Dedifferentiated amniotic fluid mesenchymal stem cell (primary cell): ENCODE results near the gene TICAM1.
A peak's percentile ranks its signal among the peaks of the same experiment; 100 is the strongest.
"Not testable (repeated sequence)": the region's sequence is repeated elsewhere in the genome, so short reads cannot be mapped to it uniquely, and the experiment has no call there.

ENCODE experiments used
- DNase-seq: peaks from one replicate; pipeline ENCODE4 v3.0.0-alpha.2; 2016; ENCODE audit errors: extremely low spot score

TICAM1 gene

GRCh38 chr19:4844348-4845179 is 13.1 kb upstream of the TICAM1 start:
- no peak for DNase-seq

DNA sequence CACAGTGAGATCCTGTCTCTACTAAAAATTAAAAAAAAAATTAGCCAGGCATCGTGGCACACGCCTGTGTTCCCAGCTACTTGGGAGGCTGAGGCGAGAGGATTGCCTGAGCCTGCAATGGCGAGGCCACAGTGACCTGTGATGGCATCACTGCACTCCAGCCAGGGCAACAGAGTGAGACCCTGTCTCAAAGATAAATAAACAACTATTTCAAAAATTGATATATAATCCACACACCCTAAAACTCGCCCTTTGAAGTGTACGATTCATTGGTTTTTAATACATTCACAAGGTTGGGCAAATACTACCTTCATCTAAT is 12.1 kb upstream of the TICAM1 start:
- no peak for DNase-seq

DNA sequence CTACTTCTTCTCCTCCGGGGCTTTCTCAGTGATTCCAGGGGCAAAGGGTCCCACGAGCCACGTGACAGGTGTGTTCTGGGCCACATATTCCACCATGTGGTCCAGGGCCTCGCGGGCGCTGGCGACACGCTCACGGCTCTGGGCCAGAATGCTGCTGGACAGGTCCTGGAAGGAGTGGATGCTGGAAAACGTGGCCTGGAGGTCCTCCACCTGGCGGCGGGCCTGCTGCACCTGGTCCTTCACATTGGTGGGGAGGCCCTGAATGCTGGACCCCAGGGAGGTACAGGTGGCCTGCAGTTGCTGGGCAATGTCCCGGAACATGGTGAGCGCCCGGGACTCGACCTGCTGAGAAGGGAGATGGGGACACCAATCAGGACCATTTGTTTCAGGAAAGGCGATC is 7.7 kb upstream of the TICAM1 start:
- DNase-seq = no peak

DNA sequence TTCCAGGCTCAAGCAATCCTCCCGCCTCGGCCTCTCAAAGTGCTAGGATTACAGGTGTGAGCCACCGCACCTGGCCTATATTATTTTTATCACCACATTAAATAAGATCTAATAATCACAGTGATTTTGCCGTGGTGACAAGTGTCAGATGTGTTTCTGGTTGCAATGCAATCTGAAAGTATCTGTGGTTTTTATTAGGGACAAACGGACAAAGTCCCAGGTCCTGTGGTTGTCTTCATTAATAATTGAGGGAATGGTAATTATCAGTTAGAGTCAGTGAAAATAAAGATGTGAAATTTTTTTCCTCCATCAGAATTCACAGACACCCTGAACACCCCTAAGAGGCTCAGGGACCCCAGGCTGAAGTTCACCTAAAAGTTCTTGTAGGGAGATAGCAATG is 1.3 kb upstream of the TICAM1 start:
- no peak for DNase-seq

GRCh38 chr19:4831979-4832340 is 448 bp upstream of the TICAM1 start:
- DNase-seq = not testable (repeated sequence)

- no peak for DNase-seq
These were observed 695 bp downstream of the TICAM1 start for GRCh38 chr19:4830768-4831265.

GRCh38 chr19:4830332-4830731 is 1.2 kb downstream of the TICAM1 start:
- no peak for DNase-seq

DNA sequence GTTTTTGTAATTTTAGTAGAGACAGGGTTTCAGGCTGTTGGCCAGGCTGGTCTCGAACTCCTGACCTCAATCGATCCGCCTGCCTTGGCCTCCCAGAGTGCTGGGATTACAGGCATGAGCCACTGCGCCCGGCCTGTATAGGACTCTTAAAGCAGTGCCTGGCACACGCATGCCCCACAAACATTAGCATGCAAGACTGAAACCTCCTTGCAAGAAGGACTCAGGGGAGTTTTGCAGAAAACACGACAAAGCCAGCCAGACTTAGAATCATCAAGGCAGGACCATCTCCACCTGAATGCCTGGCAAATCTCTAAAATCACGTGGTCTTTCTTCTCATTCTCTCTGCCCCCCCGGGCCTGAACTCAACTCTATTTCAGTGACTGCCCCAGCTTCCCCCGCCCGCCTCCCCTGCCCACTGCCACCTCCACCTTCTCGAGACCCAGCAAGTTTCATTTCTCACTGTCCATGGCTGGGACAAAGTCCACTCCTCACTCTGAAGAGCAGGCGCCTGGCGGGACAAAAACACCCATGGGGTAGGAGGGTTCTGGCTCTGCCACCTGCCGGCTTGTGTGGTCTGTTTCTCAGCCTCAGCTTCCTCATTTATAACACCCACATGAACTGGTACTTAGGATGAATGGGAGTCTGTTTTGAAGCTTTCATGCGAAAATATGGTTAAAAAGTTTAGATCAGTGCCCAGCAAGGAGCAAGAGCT is 2.4 kb downstream of the TICAM1 start:
- DNase-seq = no peak

- DNase-seq = no peak
These were observed 7.9 kb downstream of the TICAM1 start for GRCh38 chr19:4823577-4823976.

GRCh38 chr19:4822354-4822753 is 9.2 kb downstream of the TICAM1 start:
- DNase-seq = not testable (repeated sequence)

- no peak for DNase-seq
These were observed 10.2 kb downstream of the TICAM1 start for GRCh38 chr19:4821265-4821664.

GRCh38 chr19:4817467-4818277 is 13.8 kb downstream of the TICAM1 start:
- no peak for DNase-seq

GRCh38 chr19:4816950-4817278 is 14.6 kb downstream of the TICAM1 start:
- DNase-seq = no peak

GRCh38 chr19:4816202-4816949 is 15.1 kb downstream of the TICAM1 start:
- no peak for DNase-seq

GRCh38 chr19:4815426-4816201 is 15.9 kb downstream of the TICAM1 start:
- peak; percentile 89 for DNase-seq

- DNase-seq = peak; percentile 29
These were observed 16.7 kb downstream of the TICAM1 start for GRCh38 chr19:4814625-4815425.

- no peak for DNase-seq
These were observed 20.0 kb downstream of the TICAM1 start for GRCh38 chr19:4811328-4812131.

- DNase-seq = no peak
These were observed 24.3 kb downstream of the TICAM1 start for GRCh38 chr19:4807188-4807587.

DNA sequence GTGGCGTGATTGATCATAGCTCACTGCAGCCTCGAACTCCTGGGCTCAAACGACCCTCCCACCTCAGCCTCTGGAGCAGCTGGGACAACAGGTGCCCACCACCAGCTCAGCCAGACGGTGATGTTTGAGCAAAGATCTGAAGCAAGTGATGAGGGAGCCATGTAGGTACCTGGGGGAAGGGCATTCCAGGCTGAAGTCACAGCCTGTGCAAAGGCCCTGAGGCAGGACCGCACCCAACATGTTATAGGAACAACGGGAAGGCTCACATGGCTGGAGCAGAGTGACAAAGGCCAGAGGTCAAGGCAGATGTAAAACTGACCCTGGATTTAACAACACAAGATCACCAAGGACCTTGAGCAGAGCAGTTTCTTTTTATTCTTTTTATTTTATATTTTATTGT is 25.1 kb downstream of the TICAM1 start:
- DNase-seq = no peak
